GM12878 (cell line): Measurements from ENCODE around the gene RAP1GAP2. TPM values are rescaled to one million over a fixed set of nuclear protein-coding genes. Genes with fewer than 3 reads are reported as not detected.

Experiments
- ATAC-seq: fragments of 200-7000 bp; cut with Tn5 transposase; 3 replicates; pipeline ENCODE4 v1.9.1; 2020; ENCODE audit warnings: mild to moderate bottlenecking, moderate library complexity
- BruUV-seq: library from RNA; stranded (reverse); fragments of 400-500 nt; replicated peaks from 2 replicates; lab custom pipeline; 2021; lab: Mats Ljungman, UMichigan
- CTCF ChIA-PET: fragments of 300-600 bp; sonication (Branson Sonifier 250); formaldehyde crosslinking; extraction: SDS; loops from one replicate; lab custom pipeline; 2021; ENCODE audit warnings: inconsistent platforms; lab: Yijun Ruan, JAX
- POLR2A ChIA-PET: fragments of 350-600 bp; formaldehyde crosslinking; extraction: SDS; loops from one replicate; lab custom pipeline; 2021; ENCODE audit warnings: inconsistent platforms; lab: Charles Lee
- RAD21 ChIA-PET: fragments of 300-600 bp; sonication (Branson Sonifier 250); formaldehyde crosslinking; loops from one replicate; lab custom pipeline; 2023; ENCODE audit warnings: antibody characterized with exemption; ENCODE audit not compliant: unreplicated experiment; lab: Charles Lee
- SMC1A ChIA-PET: fragments of 300-600 bp; sonication (Branson Sonifier 250); formaldehyde crosslinking; loops from one replicate; lab custom pipeline; 2023; ENCODE audit not compliant: unreplicated experiment, uncharacterized antibody; lab: Charles Lee
- DNase-seq: peaks from one replicate; pipeline ENCODE4 v3.0.0-alpha.2; 2011; ENCODE audit warnings: low read depth, low spot score
- FAIRE-seq: peaks from 3 replicates; lab custom pipeline; 2011; peaks lifted over from hg19 to GRCh38; lab: Jason Lieb, UNC
- H2AFZ ChIP-seq: 2 replicates; pipeline ENCODE4 v1.6.0; 2011; ENCODE audit warnings: low read depth, low read length, control low read depth; ENCODE audit not compliant: control insufficient read depth
- H3K27ac ChIP-seq: 2 replicates; pipeline ENCODE4 v1.5.1; 2011; ENCODE audit warnings: control low read depth; ENCODE audit not compliant: control insufficient read depth, insufficient read depth
- H3K27me3 ChIP-seq, 2 experiments: replicated peaks in 1 of 2; 2 replicates each; pipeline versions ENCODE4 v1.6.0 to v1.6.1; 2011; ENCODE audit warnings: low read length in 1 of 2; ENCODE audit not compliant: control insufficient read depth in 2 of 2, insufficient read depth in 2 of 2
- H3K36me3 ChIP-seq, 2 experiments: 2 replicates each; pipeline ENCODE4 v1.5.1; 2011; ENCODE audit warnings: low read length in 1 of 2; ENCODE audit not compliant: control insufficient read depth in 2 of 2, insufficient read depth in 2 of 2
- H3K4me1 ChIP-seq: 2 replicates; pipeline ENCODE4 v1.6.1; 2011; ENCODE audit warnings: mild to moderate bottlenecking, low read length, moderate library complexity, mixed read lengths; ENCODE audit not compliant: control insufficient read depth, insufficient read depth
- H3K4me2 ChIP-seq: 2 replicates; pipeline ENCODE4 v1.6.0; 2011; ENCODE audit warnings: control low read depth; ENCODE audit not compliant: control insufficient read depth, insufficient read depth
- H3K4me3 ChIP-seq: fragments of 200-600 bp; sonication (generic); 2 replicates; pipeline ENCODE4 v1.5.1; 2016
- H3K79me2 ChIP-seq: 2 replicates; pipeline ENCODE4 v1.6.0; 2011; ENCODE audit warnings: low read length; ENCODE audit not compliant: control insufficient read depth, insufficient read depth
- H3K9ac ChIP-seq: 2 replicates; pipeline ENCODE4 v1.8.0; 2011; ENCODE audit warnings: low read length, control low read depth, mixed read lengths; ENCODE audit not compliant: control insufficient read depth, insufficient read depth
- H3K9me3 ChIP-seq: replicated peaks from 3 replicates; pipeline ENCODE4 v1.5.1; 2011; ENCODE audit warnings: mild to moderate bottlenecking, low read length; ENCODE audit not compliant: control insufficient read depth, insufficient read depth
- H4K20me1 ChIP-seq: 2 replicates; pipeline ENCODE4 v1.6.0; 2011; ENCODE audit not compliant: control insufficient read depth, insufficient read depth
- ATF2 ChIP-seq: IDR thresholded peaks from 2 replicates; pipeline ENCODE4 v1.6.1; 2012; ENCODE audit warnings: low read length, inconsistent platforms
- FOXK2 ChIP-seq: fragments of 450-650 bp; IDR thresholded peaks from 2 replicates; pipeline ENCODE4 v1.6.1; 2017; ENCODE audit warnings: mild to moderate bottlenecking, moderate library complexity
- GABPA ChIP-seq: IDR thresholded peaks from 2 replicates; pipeline ENCODE4 v1.6.1; 2014; ENCODE audit warnings: antibody characterized with exemption, low read depth, mild to moderate bottlenecking, inconsistent platforms
- GATAD2B ChIP-seq: fragments of 450-650 bp; conservative IDR thresholded peaks from 2 replicates; pipeline ENCODE4 v1.6.1; 2017; ENCODE audit warnings: low read depth, mild to moderate bottlenecking, moderate library complexity
- NFXL1 ChIP-seq: fragments of 450-650 bp; IDR thresholded peaks from 2 replicates; pipeline ENCODE4 v1.6.1; 2017; ENCODE audit warnings: antibody characterized with exemption, mild to moderate bottlenecking, borderline replicate concordance
- PAX8 ChIP-seq: fragments of 450-650 bp; IDR thresholded peaks from 2 replicates; pipeline ENCODE4 v1.6.1; 2017; ENCODE audit warnings: mild to moderate bottlenecking, moderate library complexity
- RCOR1 ChIP-seq: conservative IDR thresholded peaks from 2 replicates; pipeline ENCODE4 v1.6.1; 2012; ENCODE audit warnings: low read depth, low read length, improper control_type of control experiment
- RELA ChIP-seq: fragments of 450-650 bp; IDR thresholded peaks from 2 replicates; pipeline ENCODE4 v1.8.0; 2014; ENCODE audit warnings: borderline replicate concordance; ENCODE audit not compliant: partially characterized antibody
- REST ChIP-seq: IDR thresholded peaks from 2 replicates; pipeline ENCODE4 v1.6.1; 2012; ENCODE audit warnings: mild to moderate bottlenecking, low read depth, low read length
- SMAD5 ChIP-seq: IDR thresholded peaks from 2 replicates; pipeline ENCODE4 v1.6.1; 2016; ENCODE audit warnings: antibody characterized with exemption, low read depth
- STAT1 ChIP-seq: fragments of 450-650 bp; conservative IDR thresholded peaks from 2 replicates; pipeline ENCODE4 v1.6.1; 2014; ENCODE audit warnings: antibody characterized with exemption, mild to moderate bottlenecking
- TBL1XR1 ChIP-seq: IDR thresholded peaks from 2 replicates; pipeline ENCODE4 v1.6.1; 2012; ENCODE audit warnings: low read depth, low read length, improper control_type of control experiment
- TCF12 ChIP-seq: IDR thresholded peaks from 2 replicates; pipeline ENCODE4 v1.6.1; 2011; ENCODE audit warnings: low read depth, mild to moderate bottlenecking, low read length
- ZNF207 ChIP-seq: fragments of 450-650 bp; IDR thresholded peaks from 2 replicates; pipeline ENCODE4 v1.6.1; 2014; ENCODE audit warnings: antibody characterized with exemption, mild to moderate bottlenecking, borderline replicate concordance
- WGBS: methylation state at CpG from one replicate; pipeline ENCODE4 v1.1.6; 2016; ENCODE audit warnings: low lambda C conversion rate; ENCODE audit not compliant: insufficient replicate concordance, insufficient coverage; ENCODE audit errors: missing lambda C conversion rate; 5-methylcytosine and 5-hydroxymethylcytosine counted together
- in situ Hi-C: fragments of 300-500 bp; cut with MboI; formaldehyde crosslinking; loops from 9 replicates; pipeline ENCODE4 v1.14.3; 2018; ENCODE audit warnings: mixed read lengths
- intact Hi-C: fragments of 100-400 bp; cut with micrococcal nuclease; formaldehyde crosslinking; loops from one replicate; pipeline ENCODE4 v1.14.2; 2022; ENCODE audit not compliant: unreplicated experiment
- polyA plus RNA-seq, 11 experiments: library from polyadenylated mRNA; depleted of rRNA in 4 of 11; unstranded in 6 of 11; stranded (reverse) in 5 of 11; fragments of >200 nt; fragmentation: Nextera tagmentation in 4 of 11; fragmentation: Illumina TruSeq in 1 of 11; extraction: Ambion mirVana in 4 of 11; extraction: Trizol in 1 of 11; gene quantifications; 1 replicate in 1 of 11; 2 replicates in 10 of 11; pipeline versions ENCODE4 v1.2.1 to v1.2.3, GENCODE V29; 2011 to 2016; ENCODE audit warnings: inconsistent platforms in 2 of 11, missing spikeins in 2 of 11, low read depth in 1 of 11
- total RNA-seq, 4 experiments: library from RNA; depleted of rRNA in 3 of 4; stranded (reverse); fragments of >200 nt in 3 of 4; fragmentation: Illumina TruSeq in 1 of 4; extraction: Trizol in 1 of 4; gene quantifications; 2 replicates each; pipeline versions ENCODE4 v1.2.1 to v1.2.3, GENCODE V29; 2013 to 2021

The RAP1GAP2 gene
- total and polyA plus RNA-seq, 10 of the 15 experiments (the other 5 are each of a cell fraction or from before 2014, with no cell fraction given) = 0.03 to 0.95 (median 0.49) TPM; not detected in 2

GRCh38 chr17:2830678-2831077 lies 34.4 kb downstream of the RAP1GAP2 start:
- Histone ChIP-seq H3K27ac (no peak overlapping the region), H2AFZ (no peak overlapping the region), H3K9me3 (no peaks in the 10 kb centered on the region), H3K79me2 (no peaks in the 10 kb centered on the region), H3K4me1 (peaks cover 2% of the 10 kb centered on the region; the same call in 1 of the 2 replicates), H3K4me3 (no peak overlapping the region), H3K27me3 (no peaks in the 10 kb centered on the region; a peak in 1 of 4 replicates), H3K36me3 (no peaks in the 10 kb centered on the region), H3K4me2 (no peak overlapping the region), H3K9ac (no peak overlapping the region), H4K20me1 (no peaks in the 10 kb centered on the region)
- CTCF ChIA-PET = interaction anchor here (0.6 to 0.7 kb wide), 3 partner anchors 20 to 388 kb away, joined by 3 to 5 read pairs (median 3); no protein-coding TSS in a partner anchor
- DNase-seq = no peak
- in situ Hi-C loops = no loop called here
- no peak for TF ChIP-seq SMAD5
- no peak for ATAC-seq
- WGBS = 52% methylated on average over 2 of the region's 2 CpGs
- no peak for FAIRE-seq
- no TSS peak for BruUV-seq
- RAD21 ChIA-PET = no interaction called here
- POLR2A ChIA-PET = no interaction called here
- intact Hi-C loops = no loop called here
- SMC1A ChIA-PET = interaction anchor here (1.1 kb wide), 1 partner anchor 182 kb away, joined by 3 read pairs; no protein-coding TSS in a partner anchor

GRCh38 chr17:2835780-2836179 lies 39.5 kb downstream of the RAP1GAP2 start:
- H3K27ac ChIP-seq = no peak overlapping the region
- H4K20me1 ChIP-seq = no peaks in the 10 kb centered on the region
- DNase-seq = no peak
- TF ChIP-seq RELA (no peak), GATAD2B (no peak), TCF12 (no peak), REST (no peak), TBL1XR1 (no peak), GABPA (no peak), ZNF207 (no peak), ATF2 (no peak), STAT1 (no peak), RCOR1 (no peak), NFXL1 (no peak), PAX8 (no peak), FOXK2 (no peak)
- no peaks in the 10 kb centered on the region for H3K9me3 ChIP-seq
- BruUV-seq = no TSS peak
- no peaks in the 10 kb centered on the region for H3K4me1 ChIP-seq
- no peak overlapping the region for H2AFZ ChIP-seq
- no peak for FAIRE-seq
- ATAC-seq = no peak
- CTCF ChIA-PET = no interaction called here
- no peaks in the 10 kb centered on the region for H3K79me2 ChIP-seq
- no peak overlapping the region for H3K4me2 ChIP-seq
- SMC1A ChIA-PET = interaction anchor here (1.0 kb wide), 1 partner anchor 453 kb away, joined by 3 read pairs; no protein-coding TSS in a partner anchor
- intact Hi-C loops = no loop called here
- RAD21 ChIA-PET = no interaction called here
- H3K36me3 ChIP-seq = no peaks in the 10 kb centered on the region
- no peak overlapping the region for H3K9ac ChIP-seq
- H3K4me3 ChIP-seq = no peak overlapping the region
- 75% methylated on average over 6 of the region's 8 CpGs for WGBS
- in situ Hi-C loops = no loop called here
- POLR2A ChIA-PET = no interaction called here
- H3K27me3 ChIP-seq = no peaks in the 10 kb centered on the region
